Heart left ventricle (tissue), 16 donors: Measurements from ENCODE around the gene FADS6. TPM values are rescaled to one million over a fixed set of nuclear protein-coding genes. Genes with fewer than 3 reads are reported as not detected.
A peak's percentile ranks its signal among the peaks of the same experiment; 100 is the strongest.

ENCODE experiments used
- ATAC-seq, 4 donors: fragments of 200-7000 bp; cut with Tn5 transposase; one replicate each; pipeline ENCODE4 v1.9.1; 2020 to 2022; ENCODE audit warnings: moderate library complexity in 4 of 4, mild to moderate bottlenecking in 3 of 4, moderate number of reproducible peaks in 1 of 4
- DNase-seq, 5 donors: peaks; one replicate each; pipeline ENCODE4 v3.0.0-alpha.2; 2020
- H3K27ac ChIP-seq, 12 donors: fragments of 200-600 bp; sonication (generic) in 4 of 12; one replicate each; pipeline versions ENCODE4 v1.5.0 to v1.8.0; 2016 to 2022; ENCODE audit warnings: mild to moderate bottlenecking in 2 of 12
- H3K27me3 ChIP-seq, 9 donors: fragments of 200-600 bp; sonication (generic) in 2 of 9; one replicate each; pipeline versions ENCODE4 v1.5.1 to v1.8.0; 2016 to 2022; ENCODE audit warnings: mild to moderate bottlenecking in 3 of 9
- H3K36me3 ChIP-seq, 9 donors: fragments of 200-600 bp; sonication (generic) in 2 of 9; one replicate each; pipeline versions ENCODE4 v1.5.0 to v1.8.0; 2018 to 2022; ENCODE audit warnings: mild to moderate bottlenecking in 2 of 9
- H3K4me1 ChIP-seq, 12 donors: fragments of 200-600 bp; sonication (generic) in 4 of 12; one replicate each; pipeline versions ENCODE4 v1.5.0 to v1.8.0; 2016 to 2022; ENCODE audit warnings: mild to moderate bottlenecking in 3 of 12
- H3K4me3 ChIP-seq, 12 donors: fragments of 200-600 bp; sonication (generic) in 4 of 12; one replicate each; pipeline versions ENCODE4 v1.5.0 to v1.8.0; 2017 to 2022; ENCODE audit warnings: mild to moderate bottlenecking in 9 of 12, moderate library complexity in 4 of 12
- H3K9me3 ChIP-seq, 12 donors: fragments of 200-600 bp; sonication (generic) in 4 of 12; one replicate each; pipeline versions ENCODE4 v1.5.0 to v1.8.0; 2016 to 2022; ENCODE audit warnings: mild to moderate bottlenecking in 1 of 12
- POLR2A ChIP-seq, 2 donors: fragments of 450-650 bp; IDR thresholded peaks; one replicate each; pipeline ENCODE4 v1.6.1; 2017; ENCODE audit warnings: antibody characterized with exemption in 2 of 2, mild to moderate bottlenecking in 2 of 2, moderate library complexity in 2 of 2
- WGBS, 4 donors: extraction: QIAGEN DNeasy Blood & Tissue Kit in 2 of 4; methylation state at CpG; one replicate each; pipeline versions ENCODE4 v1.1.5 to v1.1.7; 2013 to 2018; 5-methylcytosine and 5-hydroxymethylcytosine counted together
- intact Hi-C, 10 donors: fragments of 100-400 bp; cut with DNase I; formaldehyde crosslinking; loops; one replicate each; pipeline versions ENCODE4 v1.11.1 to v1.14.2; 2022
- polyA plus RNA-seq, 2 donors: library from polyadenylated mRNA; stranded (reverse); fragments of 200-250 nt; gene quantifications; one replicate each; pipeline ENCODE4 v1.2.3, GENCODE V29; 2013
- total RNA-seq, 9 donors: library from RNA; depleted of rRNA in 2 of 9; stranded (reverse); fragments of >200 nt in 2 of 9; fragmentation: NEBNext Ultra II Directional in 3 of 9; extraction: Animal tissue kit (Norgen Biotek cat#: 25700) in 3 of 9; gene quantifications; one replicate each; pipeline versions ENCODE4 v1.1.0 to v1.2.4, GENCODE V29; 2016 to 2023
- TF ChIP-seq, protein P1 (sequence below), 12 donors: fragments of 200-600 bp; sonication (generic) in 4 of 12; IDR thresholded peaks; one replicate each; pipeline versions ENCODE4 v1.5.0 to v1.8.0; 2018 to 2022; ENCODE audit warnings: antibody characterized with exemption in 12 of 12, mild to moderate bottlenecking in 5 of 12
- donor health status: ischemic (EF 13 %, LVEDD 7.1; RV severe dilation, severe dysfunction).
- donor health status: healthy with polysubstance abuse.
- donor health status: DM: no; HTN: yes; CAD: no.
- donor health status: DM: no; HTN: no; CAD: no.
- donor health status: ischemic (EF 25% LVEDD 6.9; RV normal size, moderate dysfunction).
- donor health status: ischemic (EF 25% LVEDD 5.7; RV mildly dilated, moderate dysfunction).
- donor health status: healthy.
- donor health status: DM: yes; HTN: yes; CAD: no.
- donor health status: ischemic (EF 35%, LVEDD 5.7; RV mildly dilated, moderate dysfunction).
- donor health status: nonischemic (EF 11% LVEDD 7.7; RV severe dilation, severe dysfunction).
- donor health status: DM: yes; HTN: yes; CAD: no.
- donor health status: PGD.
- donor health status: ischemic (EF 29% LVEDD 5.4; RV normal size, mild dysfunction).
- donor health status: nonischemic (EF 23%, LVEDD 6.1; RV moderate dilation, normal function).

FADS6 gene
- total and polyA plus RNA-seq, 11 donors, result not detected

DNA sequence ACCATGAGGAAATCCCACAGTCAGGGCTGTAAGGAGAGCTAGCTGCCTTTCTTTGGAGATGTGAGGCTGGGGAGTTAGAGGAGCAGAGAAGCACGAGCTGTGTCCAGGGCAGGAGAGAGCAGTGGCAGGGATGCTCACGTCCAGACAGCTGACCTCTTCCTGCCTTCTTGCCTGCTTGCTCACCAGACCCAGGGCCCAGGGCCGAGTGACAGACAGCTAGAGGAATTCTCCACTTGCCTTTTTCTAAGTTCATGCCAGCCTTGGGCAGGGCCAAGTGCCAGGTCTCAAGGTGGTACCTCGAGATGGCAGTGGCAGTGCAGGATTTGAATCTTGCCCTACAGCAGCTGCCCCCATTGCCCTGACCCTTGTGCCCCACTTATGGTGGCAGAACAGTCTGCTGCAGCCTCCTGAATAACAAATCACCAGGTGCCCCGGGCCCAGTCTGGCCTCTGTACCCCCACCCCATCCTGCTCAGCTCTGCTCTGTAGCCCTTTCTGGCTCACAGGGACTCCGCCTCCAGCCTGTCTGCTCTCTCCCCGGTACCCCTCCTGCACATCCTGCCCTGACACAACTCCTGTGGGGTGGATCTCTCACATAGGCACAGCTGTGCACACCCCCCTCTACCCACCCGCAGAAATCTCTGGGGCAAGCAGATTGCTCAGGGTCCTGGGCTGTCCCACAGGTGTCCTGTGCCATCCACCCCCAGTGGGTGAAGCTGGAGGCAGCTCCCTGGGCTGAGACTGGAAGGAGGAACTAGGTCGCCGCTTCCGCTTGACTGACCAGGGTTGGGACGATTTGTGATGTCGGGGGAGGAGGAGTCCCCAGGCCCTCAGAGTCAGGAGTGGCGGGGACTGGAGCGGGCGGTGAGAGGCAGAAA lies 59.7 kb downstream of the FADS6 start:
- 69 to 75% (median 74%) methylated on average over 11 to 16 of the region's 16 CpGs for WGBS, 4 donors

DNA sequence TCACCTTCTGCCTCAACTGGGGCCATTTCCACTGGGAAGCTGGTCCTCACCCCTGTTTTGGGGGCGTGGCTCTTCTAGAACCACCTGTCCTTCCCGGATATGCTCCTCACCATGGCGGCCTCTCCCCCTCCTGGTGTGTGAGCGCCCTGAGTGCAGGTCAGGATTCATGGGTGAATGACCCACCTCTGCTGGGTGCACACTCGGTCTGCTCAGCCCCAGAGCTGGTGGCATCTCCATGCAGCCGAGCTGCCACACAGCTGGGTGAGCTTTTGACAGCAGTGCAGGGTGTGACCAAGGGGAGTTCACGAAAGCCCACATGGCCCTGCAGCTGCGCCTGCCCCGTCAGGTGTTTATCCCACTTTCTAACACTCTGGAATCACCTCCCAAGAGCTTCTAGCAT lies 61.0 kb downstream of the FADS6 start:
- ATAC-seq, result no peak
- no peak for DNase-seq
- no peaks in the 10 kb centered on the region for H3K9me3 ChIP-seq
- peaks cover 0 to 37% (median 7%) of the 10 kb centered on the region in 9 donors for H3K36me3 ChIP-seq
- intact Hi-C loops, result no loop called here
- H3K4me1 ChIP-seq, result peaks cover 0 to 6% (median 0%) of the 10 kb centered on the region in 12 donors
- TF ChIP-seq POLR2A (IDR thresholded peaks at IDR 0.05), result no peak
- TF ChIP-seq, protein P1, sequence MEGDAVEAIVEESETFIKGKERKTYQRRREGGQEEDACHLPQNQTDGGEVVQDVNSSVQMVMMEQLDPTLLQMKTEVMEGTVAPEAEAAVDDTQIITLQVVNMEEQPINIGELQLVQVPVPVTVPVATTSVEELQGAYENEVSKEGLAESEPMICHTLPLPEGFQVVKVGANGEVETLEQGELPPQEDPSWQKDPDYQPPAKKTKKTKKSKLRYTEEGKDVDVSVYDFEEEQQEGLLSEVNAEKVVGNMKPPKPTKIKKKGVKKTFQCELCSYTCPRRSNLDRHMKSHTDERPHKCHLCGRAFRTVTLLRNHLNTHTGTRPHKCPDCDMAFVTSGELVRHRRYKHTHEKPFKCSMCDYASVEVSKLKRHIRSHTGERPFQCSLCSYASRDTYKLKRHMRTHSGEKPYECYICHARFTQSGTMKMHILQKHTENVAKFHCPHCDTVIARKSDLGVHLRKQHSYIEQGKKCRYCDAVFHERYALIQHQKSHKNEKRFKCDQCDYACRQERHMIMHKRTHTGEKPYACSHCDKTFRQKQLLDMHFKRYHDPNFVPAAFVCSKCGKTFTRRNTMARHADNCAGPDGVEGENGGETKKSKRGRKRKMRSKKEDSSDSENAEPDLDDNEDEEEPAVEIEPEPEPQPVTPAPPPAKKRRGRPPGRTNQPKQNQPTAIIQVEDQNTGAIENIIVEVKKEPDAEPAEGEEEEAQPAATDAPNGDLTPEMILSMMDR (IDR thresholded peaks at IDR 0.05), result no peak
- no peak overlapping the region for H3K4me3 ChIP-seq
- no peaks in the 10 kb centered on the region for H3K27me3 ChIP-seq
- no peak overlapping the region for H3K27ac ChIP-seq
- 94 to 96% (median 94%) methylated on average over 6 to 9 of the region's 9 CpGs for WGBS, 4 donors

More for the DNA sequence above, 59.7 kb downstream of the FADS6 start:
- H3K4me1 ChIP-seq, result peaks cover 0 to 6% (median 0%) of the 10 kb centered on the region in 12 donors
- ATAC-seq, result peak in 1 of 4 donors; percentile 50
- no peaks in the 10 kb centered on the region for H3K9me3 ChIP-seq
- no peak overlapping the region for H3K4me3 ChIP-seq
- peaks cover 0 to 39% (median 7%) of the 10 kb centered on the region in 9 donors for H3K36me3 ChIP-seq
- DNase-seq, result peak in 1 of 5 donors; percentile 40
- no peak for TF ChIP-seq POLR2A (IDR thresholded peaks at IDR 0.05)
- H3K27me3 ChIP-seq, result no peaks in the 10 kb centered on the region
- no peak overlapping the region for H3K27ac ChIP-seq
- intact Hi-C loops, result no loop called here

DNA sequence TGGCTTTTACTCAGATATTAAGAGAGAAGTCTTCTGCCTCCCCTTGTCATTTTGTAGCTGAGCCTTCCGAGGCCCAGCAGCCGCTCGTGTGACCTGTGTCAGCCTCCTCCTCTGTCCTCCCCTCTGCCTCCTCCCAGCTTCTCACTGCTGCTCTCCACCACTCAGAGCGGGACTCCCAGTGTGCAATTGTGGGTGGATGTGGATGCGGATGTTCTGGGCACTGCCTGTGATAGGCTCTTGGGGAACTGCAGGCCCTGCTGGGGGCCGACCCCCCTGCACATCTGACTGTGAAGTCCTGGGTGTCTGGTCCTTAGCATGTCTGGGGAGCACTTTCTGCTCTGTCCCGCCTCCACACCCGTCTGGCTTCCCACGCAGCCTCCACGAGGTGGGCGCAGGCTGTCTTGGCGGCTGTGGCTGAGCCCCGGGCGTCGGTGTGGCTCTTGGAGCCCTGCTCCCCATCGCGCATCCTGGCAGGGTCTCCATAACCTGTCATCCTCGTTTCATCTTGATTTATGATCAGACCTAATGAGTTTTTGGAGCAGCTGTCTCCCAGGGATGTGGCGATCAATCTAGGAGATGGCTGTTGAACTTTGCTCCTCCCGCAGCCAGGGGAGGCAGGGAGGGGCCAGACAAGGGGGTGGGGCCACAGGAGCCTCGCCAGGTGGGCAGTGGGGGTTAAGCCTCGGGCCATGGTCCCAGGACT lies 61.8 kb downstream of the FADS6 start:
- peaks cover 0 to 6% (median 0%) of the 10 kb centered on the region in 12 donors for H3K4me1 ChIP-seq
- H3K36me3 ChIP-seq, result peaks cover 0 to 29% (median 7%) of the 10 kb centered on the region in 9 donors
- intact Hi-C loops, result no loop called here
- no peak overlapping the region for H3K4me3 ChIP-seq
- H3K9me3 ChIP-seq, result no peaks in the 10 kb centered on the region
- WGBS, 4 donors, result 91 to 93% (median 92%) methylated on average over 21 to 22 of the region's 22 CpGs
- TF ChIP-seq, protein P1 (IDR thresholded peaks at IDR 0.05), result no peak
- TF ChIP-seq POLR2A (IDR thresholded peaks at IDR 0.05), result no peak
- H3K27me3 ChIP-seq, result no peaks in the 10 kb centered on the region
- no peak overlapping the region for H3K27ac ChIP-seq
- ATAC-seq (no peak), DNase-seq (no peak)

DNA sequence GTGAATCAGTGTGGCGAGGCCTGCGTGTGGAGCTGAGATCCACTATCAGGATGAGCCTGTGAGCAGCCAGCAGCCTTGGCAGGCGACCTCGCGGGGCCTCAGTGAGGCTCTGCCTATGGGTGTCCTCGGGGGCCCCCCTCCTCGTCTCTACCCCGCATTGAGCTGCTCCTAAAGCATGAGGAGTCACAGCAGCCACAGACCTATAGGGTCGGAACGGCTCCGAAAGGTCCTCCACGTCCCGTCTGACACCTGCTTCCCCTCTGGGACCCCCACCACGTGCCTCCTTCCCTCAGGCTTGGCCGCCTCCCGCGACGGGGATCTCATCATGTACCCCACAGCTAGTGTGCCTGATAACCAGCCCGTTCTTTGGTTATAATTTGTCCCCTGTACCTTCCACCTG lies 62.6 kb downstream of the FADS6 start:
- Histone ChIP-seq H3K27me3 (no peaks in the 10 kb centered on the region), H3K4me1 (peaks cover 0 to 6% (median 0%) of the 10 kb centered on the region in 12 donors), H3K9me3 (no peaks in the 10 kb centered on the region), H3K27ac (no peak overlapping the region), H3K36me3 (peaks cover 0 to 22% (median under 1%) of the 10 kb centered on the region in 9 donors), H3K4me3 (no peak overlapping the region)
- intact Hi-C loops, result no loop called here
- ATAC-seq (no peak), DNase-seq (no peak)
- WGBS, 4 donors, result 93 to 95% (median 94%) methylated on average over 18 to 19 of the region's 19 CpGs
- TF ChIP-seq, protein P1 (IDR thresholded peaks at IDR 0.05), result no peak
- no peak for TF ChIP-seq POLR2A (IDR thresholded peaks at IDR 0.05)
